Islet precursor cell (in vitro differentiated cells): ENCODE measurements around the gene GAP43.

ENCODE experiments used
- DNase-seq: peaks from one replicate; pipeline ENCODE4 v3.0.0-alpha.2; 2018

The GAP43 gene, protein sequence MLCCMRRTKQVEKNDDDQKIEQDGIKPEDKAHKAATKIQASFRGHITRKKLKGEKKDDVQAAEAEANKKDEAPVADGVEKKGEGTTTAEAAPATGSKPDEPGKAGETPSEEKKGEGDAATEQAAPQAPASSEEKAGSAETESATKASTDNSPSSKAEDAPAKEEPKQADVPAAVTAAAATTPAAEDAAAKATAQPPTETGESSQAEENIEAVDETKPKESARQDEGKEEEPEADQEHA

DNA sequence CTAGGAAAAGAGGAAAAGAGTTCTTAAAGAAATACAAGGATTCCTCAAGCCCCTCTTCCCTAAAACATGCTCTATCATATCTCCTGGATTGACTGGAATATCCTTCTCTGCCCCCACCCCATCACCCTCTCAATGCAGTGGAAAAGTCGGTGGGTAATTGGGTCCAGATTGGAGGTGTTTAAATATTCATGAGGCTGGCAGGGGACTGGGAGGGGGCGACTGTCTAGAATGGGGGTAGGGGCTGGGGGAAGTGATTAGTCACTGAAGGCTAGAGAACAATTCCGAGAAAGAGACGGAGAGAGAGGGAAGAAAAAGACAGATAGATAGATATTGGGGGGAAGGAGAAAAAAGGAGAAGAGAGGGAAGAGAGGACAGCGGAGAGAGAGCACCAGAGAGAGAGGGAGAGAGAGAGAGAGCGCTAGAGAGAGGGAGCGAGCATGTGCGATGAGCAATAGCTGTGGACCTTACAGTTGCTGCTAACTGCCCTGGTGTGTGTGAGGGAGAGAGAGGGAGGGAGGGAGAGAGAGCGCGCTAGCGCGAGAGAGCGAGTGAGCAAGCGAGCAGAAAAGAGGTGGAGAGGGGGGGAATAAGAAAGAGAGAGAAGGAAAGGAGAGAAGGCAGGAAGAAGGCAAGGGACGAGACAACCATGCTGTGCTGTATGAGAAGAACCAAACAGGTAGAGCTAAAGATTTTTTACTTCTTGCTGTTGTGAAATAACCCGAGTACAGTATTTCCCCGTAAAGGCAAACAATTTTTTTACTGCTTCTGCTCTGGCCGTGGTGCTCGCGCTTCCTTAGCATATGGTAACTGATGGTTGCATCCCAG, at the start of gene GAP43:
GAP43 (plus strand) TSS at position 467 of the 825 bp plus-strand sequence; CDS start at position 647, 180 bp downstream.
- peak; percentile 91 for DNase-seq

DNA sequence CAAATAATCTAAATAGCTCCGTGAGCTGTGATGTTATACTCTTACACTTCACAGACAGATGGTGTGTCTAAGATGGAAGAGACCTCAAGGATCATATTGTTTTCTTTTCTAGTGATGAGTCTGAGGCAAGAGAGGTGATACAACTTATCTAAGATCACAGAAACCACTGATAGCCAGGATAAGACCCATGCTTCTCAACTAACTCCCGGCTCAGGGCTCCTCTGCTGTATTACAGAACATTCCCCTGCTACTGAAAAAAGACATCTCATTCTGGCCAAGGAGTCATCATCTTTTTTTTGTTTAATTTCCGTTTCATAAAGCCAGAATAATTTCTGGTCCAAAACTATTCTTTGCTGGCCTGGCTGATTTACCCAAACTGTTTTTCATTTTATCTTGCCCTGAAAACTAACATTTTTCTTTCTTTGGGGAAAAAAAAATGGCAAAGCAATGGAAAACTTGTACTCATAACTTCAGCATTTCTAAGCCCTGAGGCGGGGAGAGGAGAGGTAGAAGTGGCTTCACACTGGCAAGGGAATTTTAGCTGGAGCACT, 46.9 kb upstream of the GAP43 start:
- no peak for DNase-seq

DNA sequence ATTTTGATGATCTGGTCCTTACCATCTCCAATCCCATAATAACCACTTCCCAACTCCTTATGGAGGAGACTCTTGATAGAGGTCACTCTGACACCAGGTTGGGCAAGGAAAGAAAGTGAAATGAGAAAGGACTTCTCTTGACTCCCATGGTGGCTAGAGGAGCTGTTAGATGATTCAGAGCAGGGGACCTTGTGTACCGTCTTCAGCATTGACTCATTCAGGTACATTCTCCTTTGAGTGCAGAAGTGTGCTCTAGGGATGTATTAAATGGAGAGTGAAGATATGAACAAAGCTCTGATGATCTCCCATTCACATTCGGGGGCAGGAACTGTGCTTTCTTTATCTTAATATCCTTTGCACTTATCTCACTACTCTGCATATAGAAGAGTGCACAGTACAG, 46.3 kb upstream of the GAP43 start:
- no peak for DNase-seq

DNA sequence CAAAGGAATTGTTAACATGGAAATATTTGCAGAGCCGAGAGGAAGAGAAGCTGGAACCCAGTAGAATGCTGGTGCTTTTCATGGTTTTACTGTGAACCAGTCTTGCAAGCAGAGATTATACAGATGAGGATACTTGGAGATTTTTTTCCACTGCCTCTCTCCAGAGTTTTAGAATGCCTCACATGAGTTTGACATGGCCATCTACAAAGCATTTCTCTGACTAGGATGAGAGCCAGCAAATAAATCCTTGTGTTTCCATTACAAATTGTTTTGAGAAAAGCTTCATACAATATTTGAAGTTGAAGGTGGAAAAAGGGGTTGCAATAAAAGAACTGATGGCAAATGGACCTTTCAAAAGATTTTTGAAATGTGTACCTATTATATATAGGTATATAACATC, 45.0 kb upstream of the GAP43 start:
- DNase-seq: no peak

DNA sequence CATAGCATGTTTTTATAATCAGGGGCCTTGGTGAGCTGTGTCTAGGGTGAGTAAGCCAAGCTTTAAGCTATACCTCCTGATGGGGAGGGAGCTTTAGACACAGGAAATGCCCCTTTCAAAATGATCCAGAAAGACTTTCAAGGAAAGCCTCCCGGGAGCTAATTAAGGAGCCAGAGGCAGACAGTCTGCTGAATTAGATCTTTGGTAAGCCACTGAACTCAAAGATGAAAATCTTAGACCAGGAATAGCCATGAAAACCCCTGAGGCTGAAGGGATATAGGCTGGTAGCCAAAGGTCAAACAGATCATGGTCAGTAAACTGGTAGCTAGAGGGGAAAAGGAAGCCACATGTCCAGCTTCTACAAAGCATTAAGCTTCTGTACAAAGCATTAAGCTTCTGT, 42.7 kb upstream of the GAP43 start:
- peak; percentile 64 for DNase-seq

DNA sequence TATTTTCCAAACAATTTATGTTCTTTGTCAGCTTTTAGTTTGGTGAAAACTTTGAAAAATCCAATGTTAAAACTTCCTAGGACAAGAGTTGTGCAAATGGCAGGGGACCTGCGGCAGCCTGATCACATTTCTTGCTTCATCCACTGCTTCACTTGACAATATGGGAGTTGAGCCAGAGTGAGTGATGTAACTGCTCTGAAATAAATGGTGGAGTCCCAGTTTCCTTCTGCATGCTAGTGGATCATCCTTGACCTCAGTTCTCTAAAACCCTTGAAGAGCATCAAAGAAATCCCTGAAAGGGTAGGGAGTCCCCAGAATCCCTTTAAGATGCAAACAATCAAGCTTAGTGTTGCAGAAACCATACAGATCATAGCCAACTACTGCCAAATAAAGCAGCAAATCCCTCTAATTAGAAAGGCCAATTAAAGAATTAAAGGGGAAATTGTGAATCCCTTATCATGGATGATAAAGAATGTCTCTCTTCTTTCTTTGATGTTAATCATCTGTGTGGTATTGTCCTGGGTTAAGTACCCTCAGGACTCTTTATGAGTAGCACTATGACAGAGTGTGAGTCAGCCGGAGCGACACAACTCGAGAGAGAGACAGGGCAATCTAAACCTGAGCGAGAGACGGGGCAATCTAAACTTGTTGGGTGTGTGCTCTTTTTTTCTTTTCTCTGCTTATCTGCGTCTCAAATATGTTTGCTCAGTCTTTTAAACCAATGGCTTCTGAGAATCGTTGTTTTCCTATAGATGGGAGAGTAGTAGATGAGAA, 41.8 kb upstream of the GAP43 start:
- peak; percentile 64 for DNase-seq

DNA sequence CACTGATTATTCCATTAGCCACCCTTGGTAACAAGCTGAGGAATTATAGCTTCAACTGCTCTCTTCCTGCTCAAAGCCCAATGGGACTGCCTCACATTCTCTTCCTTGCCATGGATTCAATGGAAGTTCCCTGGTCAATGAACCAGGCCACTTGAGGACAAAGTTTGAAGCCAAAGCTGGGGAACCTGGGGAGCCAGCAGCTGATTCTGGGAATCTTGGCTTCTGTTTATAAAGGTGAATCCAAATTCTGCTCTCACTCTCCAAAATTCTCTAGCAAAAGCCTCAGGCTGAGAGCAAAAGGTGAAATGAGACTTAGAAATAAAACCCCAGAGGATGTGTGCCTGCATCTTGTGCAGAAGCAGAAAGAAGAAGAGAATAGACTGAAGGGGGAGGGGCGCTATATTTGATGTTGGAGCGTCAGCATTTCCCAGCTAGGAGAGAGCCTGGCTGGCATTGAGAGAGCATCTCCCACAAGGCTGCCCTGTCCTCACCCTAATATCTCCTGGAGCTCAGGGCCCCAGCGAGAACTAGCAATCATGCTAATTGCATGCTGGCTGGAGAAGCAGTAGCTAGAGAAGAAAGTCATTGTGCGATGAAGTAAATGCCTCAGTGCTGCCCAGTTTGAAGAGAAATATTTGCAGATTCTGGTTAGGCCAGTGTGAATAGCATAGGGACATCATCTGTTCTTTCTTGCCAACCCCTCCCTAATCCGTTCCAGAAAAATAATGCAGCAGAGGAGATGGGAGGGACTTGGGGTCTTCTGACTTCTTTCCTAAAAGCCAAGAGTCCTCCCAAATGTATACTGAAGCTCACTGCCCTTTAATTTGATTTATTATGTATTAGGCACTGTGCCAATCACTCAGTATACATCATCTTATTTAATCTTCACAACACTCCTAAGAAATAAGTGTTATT, 34.9 kb upstream of the GAP43 start:
- DNase-seq: no peak

DNA sequence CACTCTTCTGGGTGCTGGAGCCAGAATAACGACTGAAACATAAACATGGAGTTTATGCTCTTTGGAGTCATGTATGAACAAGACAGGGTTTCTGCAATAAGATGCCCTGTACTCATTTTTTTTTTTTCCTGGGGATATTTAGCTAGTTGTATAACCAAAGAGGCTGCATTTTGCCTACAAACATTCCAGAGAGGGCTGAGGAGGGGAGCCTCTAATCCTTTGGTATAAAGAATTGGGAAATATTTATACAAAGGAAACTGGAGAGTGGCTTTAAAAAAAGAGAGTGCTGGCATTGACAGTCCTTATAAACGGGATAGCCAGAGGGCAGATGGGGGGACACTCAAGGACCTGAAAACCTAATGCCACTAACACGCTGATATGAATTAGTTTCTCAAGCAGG, 32.4 kb upstream of the GAP43 start:
- DNase-seq: no peak

DNA sequence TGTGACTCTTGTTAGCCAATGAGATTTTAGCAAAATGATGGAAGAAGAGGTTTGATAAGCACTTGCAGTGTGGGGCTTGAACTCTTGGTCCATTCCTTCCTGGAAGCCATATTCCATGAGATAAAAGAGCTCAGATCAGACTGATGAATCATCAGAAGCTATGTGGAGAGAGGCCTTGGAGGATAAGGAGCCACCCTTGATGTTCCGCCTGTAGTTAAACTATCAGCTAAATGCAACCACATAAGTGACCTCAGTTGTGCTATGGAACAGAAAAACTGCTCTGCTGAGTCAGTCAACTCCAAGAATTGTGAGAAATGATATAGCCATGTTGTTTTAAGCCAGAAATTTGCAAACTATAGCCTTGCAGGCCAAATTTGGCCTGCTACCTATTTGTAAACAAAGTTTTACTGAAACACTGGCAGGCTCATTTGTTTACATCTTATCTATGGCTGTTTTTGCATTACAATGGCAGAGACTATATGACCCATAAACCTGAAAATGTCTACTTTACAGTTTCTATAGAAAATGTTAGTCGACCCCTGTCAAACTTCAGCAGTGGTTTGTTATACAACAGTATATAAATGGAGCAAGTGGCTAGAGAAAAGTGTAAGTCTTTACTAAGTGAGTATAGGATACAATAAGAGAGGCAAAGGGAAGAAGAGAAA, 27.6 kb upstream of the GAP43 start:
- no peak for DNase-seq

DNA sequence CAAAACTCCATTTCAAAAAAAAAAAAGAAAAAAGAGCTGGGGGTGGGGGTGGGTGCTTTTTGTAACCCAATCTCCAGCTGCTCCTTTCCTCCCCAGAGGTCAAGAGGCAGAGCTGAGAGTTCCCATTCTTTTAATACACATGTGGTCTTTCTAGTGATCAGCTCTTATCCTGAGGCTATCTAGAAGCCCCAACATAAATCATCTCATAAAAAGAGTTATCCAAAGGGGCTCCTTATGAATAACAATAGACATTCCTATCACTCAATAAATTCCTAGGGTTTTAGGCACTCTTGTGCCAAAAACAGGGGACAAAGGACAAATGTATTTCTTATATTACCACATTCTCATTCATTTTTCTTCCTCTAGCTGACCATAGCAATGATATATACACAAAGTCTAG, 25.1 kb upstream of the GAP43 start:
- no peak for DNase-seq

DNA sequence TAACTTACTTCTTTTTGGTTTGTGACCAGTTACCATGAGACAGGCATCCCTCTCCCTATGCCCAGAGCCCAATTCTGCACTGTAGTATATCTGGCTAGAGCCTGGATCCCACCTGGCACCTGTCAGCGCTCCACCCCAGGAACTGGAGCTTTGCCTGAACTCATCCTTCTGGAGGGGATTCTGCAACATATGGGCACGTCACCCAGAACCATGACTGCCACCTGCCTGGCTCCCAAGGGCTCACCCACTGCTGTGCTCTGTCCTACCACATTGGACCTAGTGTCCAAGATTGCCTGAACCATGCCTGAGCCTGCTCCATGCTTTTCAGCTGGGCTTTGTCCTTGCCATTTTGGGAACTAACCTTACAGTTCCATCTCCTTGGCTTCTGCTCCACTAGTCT, 21.1 kb upstream of the GAP43 start:
- no peak for DNase-seq

DNA sequence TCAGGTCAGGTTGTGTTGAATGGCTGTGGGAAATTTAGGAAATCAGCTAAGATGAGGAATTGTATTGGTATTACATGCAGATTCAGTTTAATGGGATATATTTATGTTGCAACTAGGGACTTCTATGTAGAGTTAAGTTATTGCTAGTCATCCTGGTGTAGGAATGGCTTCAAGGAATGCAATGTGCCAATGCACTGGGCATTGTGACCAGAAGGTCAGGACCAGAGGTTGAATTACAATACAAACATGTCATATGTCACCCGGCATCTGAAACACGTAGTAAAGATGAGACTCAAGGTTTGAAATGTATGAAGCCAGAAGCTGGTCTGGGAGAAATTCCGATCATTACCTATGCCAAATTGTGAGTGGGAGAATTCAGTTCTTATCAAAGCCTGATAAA, 11.7 kb upstream of the GAP43 start:
- no peak for DNase-seq

DNA sequence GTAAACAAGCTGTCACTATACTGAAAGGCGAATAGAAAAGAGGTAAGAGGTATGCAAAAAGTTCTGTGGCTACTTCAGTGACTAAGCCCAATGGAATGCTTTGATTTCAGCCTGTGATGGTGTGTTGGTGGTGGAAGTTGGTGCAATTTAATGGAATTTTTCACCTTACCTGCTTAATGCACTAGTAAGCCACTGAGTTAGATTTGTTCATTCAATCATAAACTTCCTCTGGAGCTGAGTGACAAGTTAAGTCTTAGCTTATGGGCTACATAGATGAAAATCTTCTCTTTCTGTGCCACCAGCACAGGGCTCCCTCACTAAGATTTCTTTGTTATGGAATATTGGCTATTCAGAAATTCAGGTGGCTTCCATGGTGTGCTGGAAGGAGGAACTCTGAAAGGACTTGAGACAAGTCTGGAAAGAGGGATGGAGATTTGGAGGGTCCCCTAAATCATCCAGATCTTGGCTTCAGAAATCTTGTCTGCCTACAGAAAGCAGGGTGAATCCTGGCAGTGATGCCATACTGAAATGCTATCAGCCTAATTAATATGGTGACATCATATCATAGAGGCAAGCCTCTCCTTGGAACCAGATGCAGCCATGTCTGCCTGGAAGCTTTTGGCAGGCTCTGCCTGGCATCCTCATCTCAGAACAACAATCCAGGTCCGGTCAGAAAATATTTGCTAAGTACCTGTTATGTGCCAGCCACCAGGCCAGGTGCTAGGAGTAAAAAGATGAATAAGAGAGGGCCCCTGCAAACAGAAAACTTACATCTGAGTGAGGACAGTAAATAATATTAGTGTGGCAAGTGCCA, 8.1 kb upstream of the GAP43 start:
- peak; percentile 75 for DNase-seq

DNA sequence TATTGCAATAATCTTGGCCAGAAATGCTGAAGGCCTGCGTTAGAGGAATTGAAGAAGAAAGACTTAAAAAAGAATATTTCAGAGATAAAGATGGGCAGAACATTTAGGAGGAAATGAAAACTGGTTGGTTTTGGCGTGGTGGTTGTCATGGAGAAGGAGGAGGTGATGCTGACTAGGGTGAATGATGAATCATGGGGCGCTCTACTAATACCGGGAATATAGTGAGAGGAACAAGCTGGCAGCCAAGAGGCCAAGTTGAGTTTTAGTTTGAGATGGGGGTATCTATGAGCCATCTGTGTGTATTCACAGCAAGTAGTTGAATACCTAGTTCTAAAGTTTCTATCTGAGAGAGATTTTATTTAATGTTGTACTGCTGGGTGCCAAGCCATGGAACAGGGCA, 6.8 kb upstream of the GAP43 start:
- no peak for DNase-seq

DNA sequence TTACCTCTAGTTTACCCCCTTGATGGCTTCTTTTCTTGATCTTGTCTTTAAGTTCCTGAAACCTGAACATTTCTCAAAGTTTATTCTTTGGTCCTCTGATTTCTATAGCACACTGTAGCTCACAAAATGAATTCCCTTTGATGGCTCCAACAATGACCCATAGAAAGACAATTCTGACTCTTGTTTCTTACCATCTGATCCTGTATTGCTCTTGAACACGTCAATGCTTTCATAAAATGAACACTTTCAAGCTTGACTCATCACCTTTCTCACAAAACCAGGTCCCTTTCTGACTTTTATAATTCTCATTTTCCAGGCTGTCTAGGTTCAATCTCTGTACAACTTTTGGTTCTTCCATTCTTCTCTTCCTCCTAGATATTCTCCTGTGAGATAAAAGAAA, 5.7 kb upstream of the GAP43 start:
- DNase-seq: no peak

DNA sequence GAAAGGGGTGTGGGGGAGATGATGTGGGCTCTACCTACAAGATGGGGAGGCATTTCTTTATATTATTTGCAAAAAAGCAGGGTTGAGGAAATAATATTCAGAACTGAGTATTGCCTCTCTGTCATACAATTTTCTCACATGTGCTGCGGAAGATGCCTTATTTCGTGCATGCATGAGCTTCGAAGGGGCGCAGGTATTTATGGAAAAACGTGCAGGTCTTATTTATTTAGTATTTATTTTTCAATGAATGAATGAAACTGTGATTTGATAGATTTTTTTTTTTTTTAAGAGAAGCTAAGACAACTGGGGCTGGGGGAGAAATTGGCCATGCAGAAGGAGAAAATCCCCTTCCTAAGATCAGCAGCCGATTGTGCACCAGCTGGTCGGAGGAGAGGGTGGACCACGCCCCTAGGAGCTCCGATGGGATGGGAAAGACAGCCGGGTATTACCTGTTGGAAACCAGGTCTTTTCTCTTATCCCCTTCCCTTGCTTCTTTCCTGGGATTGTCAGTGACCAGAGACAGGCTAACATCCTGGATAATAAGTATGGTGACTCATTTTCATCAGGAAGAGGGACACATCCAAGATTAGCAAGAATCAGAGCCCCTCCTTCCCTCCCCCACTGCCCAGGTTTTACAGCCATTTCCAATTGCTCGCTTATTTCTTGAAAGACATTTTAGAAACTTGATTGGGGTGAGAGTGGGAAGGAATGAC, 875 bp downstream of the GAP43 start:
- DNase-seq: peak; percentile 54

DNA sequence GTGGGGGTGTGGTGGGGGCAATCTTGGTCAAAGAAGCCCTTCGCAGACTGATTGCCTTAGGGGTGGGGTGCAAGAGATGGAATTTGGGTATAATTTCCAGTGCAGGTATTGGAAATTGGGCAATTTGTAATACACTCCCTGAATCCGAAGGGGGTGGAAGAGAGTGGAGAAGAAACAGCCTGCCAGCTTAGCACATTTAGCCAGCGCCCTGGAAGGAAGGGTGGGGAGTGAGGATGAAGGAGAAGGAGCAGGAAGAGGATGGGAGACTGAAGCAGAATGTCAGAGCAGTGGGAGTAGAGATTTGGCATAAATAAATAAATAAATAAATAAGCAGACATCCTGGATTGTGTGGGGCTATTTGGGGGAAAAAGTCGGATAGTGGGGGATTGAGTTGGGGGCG, 1.6 kb downstream of the GAP43 start:
- DNase-seq: no peak

DNA sequence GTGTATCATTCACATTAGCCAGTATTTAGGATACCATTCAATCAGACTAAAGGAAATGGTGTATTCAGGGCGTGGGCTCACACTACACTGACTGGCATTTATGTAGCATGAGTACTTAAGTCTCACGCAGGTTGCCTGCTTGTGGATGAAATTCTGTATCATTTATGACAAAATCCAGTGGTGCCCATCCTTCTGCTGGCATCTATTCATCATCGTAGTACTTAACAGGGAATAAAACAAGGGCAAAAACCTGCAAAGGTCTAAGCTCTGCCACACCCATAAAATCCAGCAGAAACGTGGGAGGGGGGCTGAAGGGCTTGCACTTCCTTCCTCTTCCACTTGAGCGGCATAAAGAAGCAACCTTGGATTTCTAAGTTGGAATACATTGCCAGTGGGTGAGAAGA, 2.7 kb downstream of the GAP43 start:
- no peak for DNase-seq

DNA sequence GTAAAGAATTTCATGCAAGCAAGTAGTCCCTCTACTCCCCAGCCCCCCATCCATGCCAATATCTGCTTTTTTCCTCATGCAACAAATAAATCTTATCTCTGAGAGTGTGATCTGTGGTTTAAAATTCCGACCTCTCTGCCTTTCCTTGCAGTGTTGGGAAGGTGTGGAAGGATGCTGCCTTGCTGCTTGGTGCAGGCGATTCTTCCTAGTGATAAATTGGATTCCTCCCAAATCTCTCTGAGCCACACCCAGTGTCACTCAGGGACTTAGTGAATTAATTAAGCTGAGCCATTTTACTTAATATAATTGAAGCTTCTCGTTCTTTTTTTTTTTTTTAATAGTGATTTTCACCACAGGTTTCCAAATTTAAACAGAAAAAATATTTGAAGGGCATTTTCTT, 3.4 kb downstream of the GAP43 start:
- no peak for DNase-seq
